Calu3 (cell line): ENCODE data around the gene BCR. TPM values are rescaled to one million over a fixed set of nuclear protein-coding genes. Genes with fewer than 3 reads are reported as not detected.
"Not testable (repeated sequence)": the region's sequence is repeated elsewhere in the genome, so short reads cannot be mapped to it uniquely, and the experiment has no call there.

ENCODE experiments used
- BruUV-seq: library from RNA; stranded (reverse); fragments of 400-500 nt; replicated peaks from 2 replicates; lab custom pipeline; 2021; lab: Mats Ljungman, UMichigan
- CTCF ChIA-PET: fragments of 300-600 bp; sonication (Branson Sonifier 250); formaldehyde crosslinking; loops from one replicate; lab custom pipeline; 2022; ENCODE audit warnings: antibody characterized with exemption; lab: Charles Lee
- DNase-seq: peaks from one replicate; pipeline ENCODE4 v3.0.0; 2022
- H3K27ac Mint-ChIP-seq: one replicate; pipeline ENCODE4 v1.8.0; 2022; ENCODE audit warnings: mixed read lengths; ENCODE audit not compliant: unreplicated experiment
- H3K27me3 Mint-ChIP-seq: one replicate; pipeline ENCODE4 v1.8.0; 2022; ENCODE audit warnings: mixed read lengths; ENCODE audit not compliant: unreplicated experiment
- H3K36me3 Mint-ChIP-seq: one replicate; pipeline ENCODE4 v1.8.0; 2022; ENCODE audit warnings: mild to moderate bottlenecking, moderate library complexity, mixed read lengths; ENCODE audit not compliant: insufficient read depth, unreplicated experiment
- H3K4me1 Mint-ChIP-seq: one replicate; pipeline ENCODE4 v1.8.0; 2022; ENCODE audit warnings: mild to moderate bottlenecking, low read depth, mixed read lengths; ENCODE audit not compliant: unreplicated experiment
- H3K4me3 Mint-ChIP-seq: one replicate; pipeline ENCODE4 v1.8.0; 2022; ENCODE audit warnings: mild to moderate bottlenecking, low read depth, moderate library complexity, mixed read lengths; ENCODE audit not compliant: unreplicated experiment
- H3K9me3 Mint-ChIP-seq: one replicate; pipeline ENCODE4 v1.8.0; 2022; ENCODE audit warnings: low read depth, mixed read lengths; ENCODE audit not compliant: unreplicated experiment
- CTCF ChIP-seq: fragments of 200-600 bp; IDR thresholded peaks from one replicate; pipeline ENCODE4 v1.8.0; 2022; ENCODE audit warnings: antibody characterized with exemption; ENCODE audit not compliant: unreplicated experiment
- intact Hi-C: fragments of 100-400 bp; cut with micrococcal nuclease; formaldehyde crosslinking; loops from one replicate; pipeline ENCODE4 v1.10.0; 2022; ENCODE audit not compliant: unreplicated experiment
- total RNA-seq: library from RNA; stranded (reverse); gene quantifications from 2 replicates; pipeline ENCODE4 v1.2.3, GENCODE V29; 2022

The BCR gene
- total RNA-seq, 1 experiment from 2014 or later, result 83.6 TPM

- no peak for TF ChIP-seq CTCF
- H3K4me1 Mint-ChIP-seq, result no peaks in the 10 kb centered on the region
- H3K36me3 Mint-ChIP-seq, result no peaks in the 10 kb centered on the region
- CTCF ChIA-PET, result interaction anchor here (0.6 kb wide), 1 partner anchor 217 kb away, joined by 3 read pairs; no protein-coding TSS in a partner anchor
- intact Hi-C loops, result no loop called here
- no peak for DNase-seq
- no peak overlapping the region for H3K4me3 Mint-ChIP-seq
- no peak overlapping the region for H3K27ac Mint-ChIP-seq
- no TSS peak for BruUV-seq
- H3K27me3 Mint-ChIP-seq, result peaks cover 86% of the 10 kb centered on the region
- no peaks in the 10 kb centered on the region for H3K9me3 Mint-ChIP-seq
These were observed 185.7 kb downstream of the BCR start for GRCh38 chr22:23365961-23366360.

GRCh38 chr22:23367196-23367595 is 186.9 kb downstream of the BCR start:
- H3K27ac Mint-ChIP-seq, H3K36me3 Mint-ChIP-seq, CTCF ChIA-PET, intact Hi-C loops, BruUV-seq, DNase-seq, H3K4me1 Mint-ChIP-seq, H3K4me3 Mint-ChIP-seq, H3K9me3 Mint-ChIP-seq: not testable (repeated sequence)
- H3K27me3 Mint-ChIP-seq, result peaks cover 74% of the 10 kb centered on the region

Other genes starting within 250 kb of the BCR start
- gene GNAZ, start 110.0 kb upstream of the BCR start, total RNA-seq, result 6.0 and 7.3 TPM in 2 replicates
- gene RSPH14, start 38.5 kb upstream of the BCR start, total RNA-seq, result not detected in 2 replicates
- 2.1 and 2.6 TPM in 2 replicates for gene RAB36, start 35.0 kb upstream of the BCR start, total RNA-seq